SKM-1 treated with dmso at 0.1 percent for 144 hours (cell line): ENCODE measurements around the gene AP1S1.
"Not testable (repeated sequence)": the region's sequence is repeated elsewhere in the genome, so short reads cannot be mapped to it uniquely, and the experiment has no call there.

ENCODE experiments used
- DNase-seq: peaks from one replicate; lab custom pipeline; 2025; ENCODE audit not compliant: unreplicated experiment; lab: John Stamatoyannopoulos, UW

AP1S1 gene

GRCh38 chr7:101124376-101125056 is 29.8 kb upstream of the AP1S1 start:
- no peak for DNase-seq

- DNase-seq = no peak
Observed at GRCh38 chr7:101125989-101126650, 28.2 kb upstream of the AP1S1 start.

- DNase-seq = no peak
Observed at GRCh38 chr7:101126651-101127459, 27.4 kb upstream of the AP1S1 start, which contains the start of gene SERPINE1. SERPINE1 (plus strand) TSS chr7:101127104; CDS start chr7:101128394, 1,290 bp downstream.

GRCh38 chr7:101127460-101128039 is 26.7 kb upstream of the AP1S1 start:
- DNase-seq = no peak

DNA sequence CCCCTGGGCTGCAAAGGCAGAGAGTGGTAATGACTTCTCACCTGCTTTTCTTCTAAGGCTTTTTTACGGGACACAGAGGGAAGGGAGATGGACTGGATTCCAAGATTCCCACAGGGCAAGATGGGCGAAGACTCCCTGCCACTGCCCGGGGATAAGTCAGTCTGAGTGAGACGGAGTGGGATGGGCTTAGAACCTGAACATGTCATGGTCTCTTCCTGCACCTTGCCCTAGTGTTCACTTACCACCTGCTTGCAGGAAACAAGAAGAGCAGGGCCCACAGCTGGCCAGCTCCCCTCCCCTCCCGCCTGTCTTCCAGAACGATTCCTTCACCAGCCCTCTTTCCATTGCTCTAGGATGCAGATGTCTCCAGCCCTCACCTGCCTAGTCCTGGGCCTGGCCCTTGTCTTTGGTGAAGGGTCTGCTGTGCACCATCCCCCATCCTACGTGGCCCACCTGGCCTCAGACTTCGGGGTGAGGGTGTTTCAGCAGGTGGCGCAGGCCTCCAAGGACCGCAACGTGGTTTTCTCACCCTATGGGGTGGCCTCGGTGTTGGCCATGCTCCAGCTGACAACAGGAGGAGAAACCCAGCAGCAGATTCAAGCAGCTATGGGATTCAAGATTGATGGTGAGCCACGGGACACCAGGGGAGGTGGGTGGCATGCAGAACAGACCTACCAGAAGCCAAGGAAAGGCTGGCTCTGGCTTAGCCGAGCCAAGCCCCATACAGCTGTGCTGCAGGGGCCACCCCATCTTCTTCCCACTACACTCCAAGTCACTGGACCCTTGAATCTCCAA is 26.0 kb upstream of the AP1S1 start:
- DNase-seq = no peak

- DNase-seq = no peak
Observed at GRCh38 chr7:101129603-101130117, 24.6 kb upstream of the AP1S1 start.

DNA sequence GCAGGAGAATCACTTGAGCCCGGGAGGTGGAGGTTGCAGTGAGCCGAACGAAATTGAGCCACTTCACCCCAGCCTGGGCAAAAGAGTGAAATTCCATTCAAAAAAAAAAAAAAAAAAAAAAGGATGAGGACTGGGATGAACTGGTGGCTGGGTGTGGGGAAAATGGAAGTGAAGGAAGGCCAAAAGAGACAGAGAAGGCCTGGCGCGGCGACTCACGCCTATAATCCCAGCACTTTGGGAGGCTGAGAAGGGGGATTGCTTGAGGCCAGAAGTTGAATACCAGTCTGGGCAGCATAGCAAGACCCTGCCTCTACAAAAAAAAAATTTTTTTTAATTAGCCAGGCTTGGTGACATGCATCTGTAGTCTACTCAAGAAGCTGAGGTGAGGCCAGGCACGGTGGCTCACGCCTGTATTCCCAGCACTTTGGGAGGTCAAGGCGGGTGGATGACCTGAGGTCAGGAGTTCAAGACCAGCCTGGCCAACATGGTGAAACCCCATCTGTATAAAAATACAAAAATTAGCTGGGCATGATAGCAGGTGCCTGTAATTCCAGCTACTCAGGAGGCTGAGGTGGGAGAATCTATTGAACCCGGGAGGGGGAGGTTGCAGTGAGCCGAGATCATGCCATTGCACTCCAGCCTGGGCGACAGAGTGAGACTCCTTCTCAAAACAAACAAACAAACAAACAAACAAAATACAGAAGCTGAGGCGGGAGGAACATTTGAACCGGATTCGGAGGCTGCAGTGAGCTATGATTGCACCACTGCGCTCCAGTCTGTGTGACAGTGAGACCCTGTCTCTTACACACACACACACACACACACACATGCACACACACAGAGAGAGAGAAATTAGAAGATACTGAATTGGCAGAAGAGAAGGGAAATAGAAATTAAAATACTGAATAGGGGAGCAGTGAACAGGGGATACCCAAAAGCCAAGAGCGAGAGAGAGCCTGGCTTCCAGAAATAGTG is 21.4 kb upstream of the AP1S1 start:
- not testable (repeated sequence) for DNase-seq

DNA sequence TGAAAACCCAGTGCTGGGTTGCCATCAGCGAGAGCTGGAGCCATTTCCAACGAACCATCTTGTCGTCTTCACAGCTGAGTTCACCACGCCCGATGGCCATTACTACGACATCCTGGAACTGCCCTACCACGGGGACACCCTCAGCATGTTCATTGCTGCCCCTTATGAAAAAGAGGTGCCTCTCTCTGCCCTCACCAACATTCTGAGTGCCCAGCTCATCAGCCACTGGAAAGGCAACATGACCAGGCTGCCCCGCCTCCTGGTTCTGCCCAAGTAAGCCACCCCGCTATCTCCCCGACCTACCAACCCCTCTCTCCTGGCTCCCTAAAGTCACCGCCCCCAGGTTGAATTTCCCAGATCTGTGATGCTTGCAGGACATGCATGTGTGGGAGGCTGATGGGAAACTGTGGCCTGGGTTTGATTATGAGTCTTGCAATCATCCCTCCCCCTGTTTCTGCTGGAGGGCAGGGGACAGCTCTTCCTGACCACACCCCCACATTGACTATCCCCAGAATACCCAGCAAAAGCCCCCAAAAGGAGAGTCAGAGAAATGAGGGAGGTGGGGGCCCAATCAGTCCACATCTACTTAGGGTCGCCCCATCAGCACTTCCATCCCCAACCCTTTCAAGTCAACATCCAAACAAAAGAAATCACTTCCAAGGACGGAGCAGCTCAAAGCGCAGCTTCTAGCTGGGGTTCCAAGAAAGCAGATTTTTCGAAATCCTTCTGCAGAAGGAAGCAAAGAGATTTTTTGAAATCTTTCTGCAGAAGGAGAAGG is 20.5 kb upstream of the AP1S1 start:
- DNase-seq = no peak

- DNase-seq = no peak
Observed at GRCh38 chr7:101134399-101134980, 19.8 kb upstream of the AP1S1 start.

DNA sequence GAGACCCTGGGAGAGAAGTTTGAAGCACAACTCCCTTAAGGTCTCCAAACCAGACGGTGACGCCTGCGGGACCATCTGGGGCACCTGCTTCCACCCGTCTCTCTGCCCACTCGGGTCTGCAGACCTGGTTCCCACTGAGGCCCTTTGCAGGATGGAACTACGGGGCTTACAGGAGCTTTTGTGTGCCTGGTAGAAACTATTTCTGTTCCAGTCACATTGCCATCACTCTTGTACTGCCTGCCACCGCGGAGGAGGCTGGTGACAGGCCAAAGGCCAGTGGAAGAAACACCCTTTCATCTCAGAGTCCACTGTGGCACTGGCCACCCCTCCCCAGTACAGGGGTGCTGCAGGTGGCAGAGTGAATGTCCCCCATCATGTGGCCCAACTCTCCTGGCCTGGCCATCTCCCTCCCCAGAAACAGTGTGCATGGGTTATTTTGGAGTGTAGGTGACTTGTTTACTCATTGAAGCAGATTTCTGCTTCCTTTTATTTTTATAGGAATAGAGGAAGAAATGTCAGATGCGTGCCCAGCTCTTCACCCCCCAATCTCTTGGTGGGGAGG is 16.5 kb upstream of the AP1S1 start:
- DNase-seq = no peak

- peak; percentile 91 for DNase-seq
Observed at GRCh38 chr7:101138213-101138870, 15.9 kb upstream of the AP1S1 start.

DNA sequence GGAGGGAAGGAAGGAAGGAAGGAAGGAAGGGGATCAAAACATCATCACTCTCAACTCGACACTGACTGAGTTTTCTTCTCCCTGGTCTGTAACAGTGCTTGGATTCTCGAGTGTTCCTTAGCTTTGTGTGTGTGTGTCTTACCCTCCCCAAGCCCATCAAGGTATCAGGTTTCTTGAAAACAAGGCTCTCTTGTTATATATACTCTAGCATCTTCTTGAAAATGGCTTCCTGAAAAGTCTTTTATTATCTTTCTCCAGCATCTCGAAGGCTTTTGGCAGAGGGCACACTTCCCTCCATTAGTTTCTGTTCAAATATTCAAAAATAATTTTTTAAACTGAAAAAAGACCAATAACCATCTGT is 14.0 kb upstream of the AP1S1 start:
- no peak for DNase-seq

DNA sequence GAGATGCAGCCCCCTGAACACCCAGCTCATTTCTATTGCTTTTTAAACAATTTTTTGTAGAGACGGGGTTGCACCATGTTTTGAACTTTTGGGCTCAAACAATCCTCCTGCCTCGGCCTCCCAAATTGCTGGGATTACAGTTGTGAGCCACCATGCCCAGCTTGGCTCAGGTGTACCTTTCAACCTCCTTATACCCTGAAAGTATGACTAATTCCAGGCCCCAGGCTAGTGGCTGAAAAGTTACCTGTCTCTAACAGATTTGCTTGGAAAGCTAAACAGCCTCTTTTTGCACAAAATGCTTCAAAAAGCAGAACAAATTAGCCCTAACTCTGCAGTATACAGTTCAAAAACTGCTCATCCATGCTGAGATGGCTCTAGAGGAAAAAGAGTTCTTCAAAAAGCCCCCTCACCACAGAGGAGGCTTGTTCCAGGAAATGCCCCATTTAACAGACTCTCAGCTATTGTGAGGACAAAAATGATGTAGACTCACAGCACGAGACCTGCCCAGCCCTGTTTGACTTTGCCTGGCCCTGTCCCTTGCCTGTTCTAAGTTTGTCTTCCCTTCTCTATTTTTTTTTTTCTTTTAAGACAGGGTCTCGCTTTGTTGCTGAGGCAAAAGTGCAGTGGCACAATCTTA is 13.4 kb upstream of the AP1S1 start:
- DNase-seq = no peak

DNA sequence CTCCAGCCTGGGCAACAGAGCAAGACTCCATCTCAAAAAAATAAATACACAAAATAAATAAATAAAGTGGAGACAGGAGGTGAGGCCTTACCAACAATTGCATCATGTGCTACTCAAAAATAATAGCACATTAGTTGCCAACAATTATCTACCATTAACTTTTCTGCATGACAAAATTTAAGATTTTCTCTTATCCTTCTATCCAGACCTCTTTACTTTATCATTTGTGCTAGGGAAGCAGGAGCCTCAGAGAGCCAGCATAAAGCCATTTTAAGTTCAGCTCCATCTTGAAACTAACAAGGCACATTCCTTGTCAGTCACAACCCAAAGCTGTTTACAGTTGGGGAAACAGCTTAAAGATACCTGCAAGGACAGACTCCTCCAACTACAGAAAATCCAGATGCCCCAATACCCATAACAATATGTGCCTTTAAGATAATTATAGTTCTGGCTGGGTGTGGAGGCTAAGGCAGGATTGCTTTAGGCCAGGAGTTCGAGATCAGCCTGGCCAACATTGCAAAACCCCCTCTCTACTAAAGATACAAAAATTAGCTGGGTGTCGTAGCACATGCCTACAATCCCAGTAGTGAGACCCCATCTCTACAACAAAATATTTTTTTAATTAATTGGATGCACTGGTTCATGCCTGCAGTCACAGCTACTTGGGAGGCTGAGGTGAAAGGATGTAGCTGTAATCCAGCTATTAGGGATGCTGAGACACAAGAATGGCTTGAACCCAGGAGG is 2.2 kb upstream of the AP1S1 start:
- no peak for DNase-seq

GRCh38 chr7:101154693-101155102 is 422 bp downstream of the AP1S1 start:
- no peak for DNase-seq

DNA sequence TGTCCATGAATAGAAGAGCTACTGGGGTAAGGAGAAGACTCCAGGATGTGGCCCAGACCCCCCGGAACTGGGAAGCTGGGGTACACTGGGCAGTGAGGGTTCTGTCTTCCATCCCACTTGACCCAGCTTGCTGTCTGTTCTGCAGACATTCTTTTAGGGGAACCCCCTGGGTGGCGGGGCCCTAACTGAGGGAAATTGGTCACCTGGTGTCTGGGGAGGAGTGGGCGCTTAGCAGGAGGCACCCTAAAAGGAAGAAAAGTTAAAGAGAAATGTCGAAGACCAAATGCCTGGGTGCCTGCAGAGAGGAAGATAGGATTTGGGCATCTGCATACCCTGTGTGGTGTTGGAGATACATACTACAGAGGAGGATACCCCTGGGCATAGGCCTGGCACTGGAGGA is 1.0 kb downstream of the AP1S1 start:
- DNase-seq = no peak
